HCT116 (cell line): ENCODE measurements around the gene MMP25. TPM values are rescaled to one million over a fixed set of nuclear protein-coding genes. Genes with fewer than 3 reads are reported as not detected.

Experiments
- ATAC-seq: fragments of 200-7000 bp; cut with Tn5 transposase; 2 replicates; pipeline ENCODE4 v1.9.1; 2020; ENCODE audit warnings: mild to moderate bottlenecking, moderate library complexity
- BruUV-seq: library from RNA; stranded (reverse); fragments of 400-500 nt; replicated peaks from 2 replicates; lab custom pipeline; 2021; lab: Mats Ljungman, UMichigan
- CTCF ChIA-PET: fragments of 300-600 bp; sonication (Branson Sonifier 250); formaldehyde crosslinking; loops from one replicate; lab custom pipeline; 2021; ENCODE audit warnings: antibody characterized with exemption; lab: Charles Lee
- POLR2A ChIA-PET: fragments of 300-600, 350-600 bp; sonication (Branson Sonifier 250); formaldehyde crosslinking; loops from one replicate; lab custom pipeline; 2021; ENCODE audit warnings: antibody characterized with exemption; lab: Charles Lee
- RAD21 ChIA-PET, 2 experiments: fragments of 300-600 bp; sonication (Branson Sonifier 250); formaldehyde crosslinking; loops; one replicate each; lab custom pipeline; 2023; ENCODE audit warnings: low total read pairs in 2 of 2; ENCODE audit not compliant: uncharacterized antibody in 2 of 2, unreplicated experiment in 2 of 2, low non-redundant PET in 1 of 2; lab: Charles Lee
- DNase-seq: peaks from one replicate; pipeline ENCODE4 v3.0.0-alpha.2; 2010; ENCODE audit warnings: low read depth, low spot score
- H2AFZ ChIP-seq: fragments of 200-600 bp; shearing (Covaris generic), sonication (generic); 2 replicates; pipeline ENCODE4 v1.6.1; 2017; ENCODE audit warnings: low read depth, mixed run types, mixed read lengths, antibody characterized with exemption, low read length; ENCODE audit not compliant: poor library complexity, severe bottlenecking
- H3K27ac ChIP-seq: 2 replicates; pipeline ENCODE4 v1.5.1; 2012; ENCODE audit warnings: low read depth, low read length
- H3K27me3 ChIP-seq: fragments of 200-600 bp; sonication (generic); 2 replicates; pipeline ENCODE4 v1.6.1; 2016; ENCODE audit warnings: mixed run types, low read length, mixed read lengths; ENCODE audit not compliant: insufficient read depth
- H3K36me3 ChIP-seq, 2 experiments: fragments of 200-500 bp in 1 of 2; fragments of 200-600 bp in 1 of 2; sonication (Bioruptor generic) in 1 of 2; sonication (generic) in 1 of 2; 2 replicates each; pipeline versions ENCODE4 v1.5.1 to v1.6.1; 2014 to 2016; ENCODE audit warnings: low read length in 2 of 2, inconsistent platforms in 1 of 2, mixed read lengths in 1 of 2, mixed run types in 1 of 2; ENCODE audit not compliant: insufficient read depth in 2 of 2, control insufficient read depth in 1 of 2
- H3K4me1 ChIP-seq, 2 experiments: fragments of 200-600 bp in 1 of 2; sonication (generic) in 1 of 2; 2 replicates each; pipeline versions ENCODE4 v1.5.1 to v1.6.1; 2012 to 2017; ENCODE audit warnings: low read length in 2 of 2, inconsistent platforms in 1 of 2, mild to moderate bottlenecking in 1 of 2, mixed read lengths in 1 of 2, mixed run types in 1 of 2, moderate library complexity in 1 of 2; ENCODE audit not compliant: insufficient read depth in 2 of 2, control insufficient read depth in 1 of 2
- H3K4me2 ChIP-seq: fragments of 200-600 bp; sonication (generic); 2 replicates; pipeline ENCODE4 v1.6.1; 2017; ENCODE audit warnings: mixed run types, low read length, mixed read lengths
- H3K4me3 ChIP-seq, 2 experiments: fragments of 200-600 bp in 1 of 2; sonication (generic) in 1 of 2; replicated peaks in 1 of 2; 2 replicates each; pipeline ENCODE4 v1.5.1; 2011 to 2016; ENCODE audit warnings: low read length in 2 of 2, control low read depth in 1 of 2, low read depth in 1 of 2, mild to moderate bottlenecking in 1 of 2, mixed read lengths in 1 of 2, mixed run types in 1 of 2
- H3K79me2 ChIP-seq: fragments of 200-600 bp; sonication (generic); 2 replicates; pipeline ENCODE4 v1.6.1; 2017; ENCODE audit warnings: mild to moderate bottlenecking, mixed run types, low read length, moderate library complexity, mixed read lengths; ENCODE audit not compliant: insufficient read depth
- H3K9ac ChIP-seq: fragments of 200-600 bp; sonication (generic); 2 replicates; pipeline ENCODE4 v1.6.1; 2016; ENCODE audit warnings: low read length, mixed read lengths
- H3K9me2 ChIP-seq: fragments of 200-600 bp; sonication (generic), shearing (Covaris generic); 2 replicates; pipeline ENCODE4 v1.6.1; 2017; ENCODE audit warnings: mixed run types, mild to moderate bottlenecking, moderate library complexity; ENCODE audit not compliant: insufficient read depth
- H3K9me3 ChIP-seq, 2 experiments: fragments of 200-500 bp in 1 of 2; fragments of 200-600 bp in 1 of 2; sonication (Bioruptor generic) in 1 of 2; sonication (generic) in 1 of 2; 2 replicates each; pipeline ENCODE4 v1.6.1; 2014 to 2017; ENCODE audit warnings: low read length in 2 of 2, mixed read lengths in 2 of 2, inconsistent platforms in 1 of 2, low read depth in 1 of 2, mild to moderate bottlenecking in 1 of 2, mixed run types in 1 of 2, moderate library complexity in 1 of 2; ENCODE audit not compliant: control insufficient read depth in 1 of 2, insufficient read depth in 1 of 2
- H4K20me1 ChIP-seq: fragments of 200-600 bp; sonication (generic), shearing (Covaris generic); 2 replicates; pipeline ENCODE4 v1.6.1; 2017; ENCODE audit warnings: mixed run types, mild to moderate bottlenecking, moderate library complexity; ENCODE audit not compliant: insufficient read depth
- CBX3 ChIP-seq: IDR thresholded peaks from 2 replicates; pipeline ENCODE4 v1.6.1; 2012; ENCODE audit warnings: low read depth
- CEBPB ChIP-seq: IDR thresholded peaks from 2 replicates; pipeline ENCODE4 v1.6.1; 2012; ENCODE audit warnings: low read depth
- EGR1 ChIP-seq: IDR thresholded peaks from 2 replicates; pipeline ENCODE4 v1.6.1; 2012; ENCODE audit warnings: low read depth
- ELF1 ChIP-seq: IDR thresholded peaks from 2 replicates; pipeline ENCODE4 v1.6.1; 2012; ENCODE audit warnings: low read depth, borderline replicate concordance
- EZH2phosphoT487 ChIP-seq: fragments of 200-600 bp; IDR thresholded peaks from 2 replicates; pipeline ENCODE4 v1.6.1; 2018; ENCODE audit warnings: antibody characterized with exemption, borderline replicate concordance
- JUND ChIP-seq: IDR thresholded peaks from 2 replicates; pipeline ENCODE4 v1.6.1; 2012
- POLR2AphosphoS5 ChIP-seq: IDR thresholded peaks from 2 replicates; pipeline ENCODE4 v1.6.1; 2011; ENCODE audit warnings: mild to moderate bottlenecking, low read depth, low read length, moderate library complexity
- SIN3A ChIP-seq: IDR thresholded peaks from 2 replicates; pipeline ENCODE4 v1.6.1; 2012; ENCODE audit warnings: low read depth
- SP1 ChIP-seq: IDR thresholded peaks from 2 replicates; pipeline ENCODE4 v1.6.1; 2012; ENCODE audit warnings: low read depth
- SRF ChIP-seq: IDR thresholded peaks from 2 replicates; pipeline ENCODE4 v1.6.1; 2012; ENCODE audit warnings: low read depth
- YY1 ChIP-seq: IDR thresholded peaks from 2 replicates; pipeline ENCODE4 v1.6.1; 2011; ENCODE audit warnings: low read length, low read depth, moderate library complexity, mild to moderate bottlenecking; ENCODE audit not compliant: insufficient replicate concordance; ENCODE audit errors: extremely low read depth
- ZFX ChIP-seq: fragments of 450-650 bp; IDR thresholded peaks from 2 replicates; pipeline ENCODE4 v1.6.1; 2017
- intact Hi-C: fragments of 100-400 bp; cut with micrococcal nuclease; formaldehyde crosslinking; loops from 2 replicates; pipeline ENCODE4 v1.10.0; 2022
- total RNA-seq: library from RNA; stranded (reverse); gene quantifications from one replicate; pipeline ENCODE4 v1.2.1, GENCODE V29; 2021; ENCODE audit not compliant: unreplicated experiment
- TF ChIP-seq, protein P1 (sequence below): IDR thresholded peaks from 2 replicates; pipeline ENCODE4 v1.6.1; 2011; ENCODE audit warnings: mild to moderate bottlenecking, low read length, moderate library complexity; ENCODE audit not compliant: insufficient replicate concordance; ENCODE audit errors: extremely low read depth
- TF ChIP-seq, protein P2 (sequence below): IDR thresholded peaks from 2 replicates; pipeline ENCODE4 v1.6.1; 2012; ENCODE audit warnings: low read depth
- TF ChIP-seq, protein P3 (sequence below): IDR thresholded peaks from 2 replicates; pipeline ENCODE4 v1.6.1; 2012

Gene MMP25
- total RNA-seq, 1 experiment from 2014 or later, result 2.5 TPM

DNA sequence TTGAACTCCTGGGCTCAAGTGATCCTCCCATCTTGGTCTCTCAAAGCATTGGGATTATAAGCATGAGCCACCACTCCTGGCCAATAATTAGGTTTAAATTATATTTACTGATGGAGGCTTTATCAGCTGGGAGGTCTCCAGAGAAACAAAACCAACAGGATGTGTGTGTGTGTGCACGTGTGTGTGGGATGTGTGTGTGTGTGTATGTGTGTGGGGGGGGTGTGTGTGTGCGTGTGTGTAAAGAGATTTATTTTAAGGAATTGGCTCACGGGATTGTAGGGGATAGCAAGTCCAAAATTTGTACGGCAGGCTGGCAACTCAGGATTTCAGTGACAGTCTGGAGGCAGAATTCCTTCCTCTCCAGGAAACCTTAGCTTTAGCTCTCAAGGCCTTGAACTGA, 4.6 kb downstream of the MMP25 start:
- H3K27ac ChIP-seq, result no peak overlapping the region
- H3K4me3 ChIP-seq, result no peak overlapping the region
- H3K79me2 ChIP-seq, result no peaks in the 10 kb centered on the region
- ChIA-PET CTCF (interaction anchor here (4.3 kb wide), 1 partner anchor 8 kb away, joined by 16 read pairs; no protein-coding TSS in a partner anchor), RAD21 (no interaction called here), POLR2A (interaction anchor here (1.3 kb wide), 1 partner anchor 11 kb away, joined by 3 read pairs; no protein-coding TSS in a partner anchor)
- BruUV-seq, result no TSS peak
- H3K27me3 ChIP-seq, result no peaks in the 10 kb centered on the region
- no peak overlapping the region for H3K4me2 ChIP-seq
- H3K9ac ChIP-seq, result no peak overlapping the region
- H3K36me3 ChIP-seq, result no peaks in the 10 kb centered on the region
- no peak overlapping the region for H2AFZ ChIP-seq
- no peak for DNase-seq
- peaks cover 0 to 19% of the 10 kb centered on the region in 2 experiments; a peak in 1 of 4 replicates for H3K4me1 ChIP-seq
- H4K20me1 ChIP-seq, result no peaks in the 10 kb centered on the region
- H3K9me2 ChIP-seq, result no peaks in the 10 kb centered on the region
- intact Hi-C loops, result loop anchor here (10.0 kb wide), 1 partner anchor 124 kb away; no protein-coding TSS in a partner anchor
- ATAC-seq, result no peak
- no peaks in the 10 kb centered on the region for H3K9me3 ChIP-seq
- TF ChIP-seq EGR1 (no peak), CBX3 (no peak), SIN3A (no peak), JUND (no peak), SRF (no peak), EZH2phosphoT487 (no peak)

DNA sequence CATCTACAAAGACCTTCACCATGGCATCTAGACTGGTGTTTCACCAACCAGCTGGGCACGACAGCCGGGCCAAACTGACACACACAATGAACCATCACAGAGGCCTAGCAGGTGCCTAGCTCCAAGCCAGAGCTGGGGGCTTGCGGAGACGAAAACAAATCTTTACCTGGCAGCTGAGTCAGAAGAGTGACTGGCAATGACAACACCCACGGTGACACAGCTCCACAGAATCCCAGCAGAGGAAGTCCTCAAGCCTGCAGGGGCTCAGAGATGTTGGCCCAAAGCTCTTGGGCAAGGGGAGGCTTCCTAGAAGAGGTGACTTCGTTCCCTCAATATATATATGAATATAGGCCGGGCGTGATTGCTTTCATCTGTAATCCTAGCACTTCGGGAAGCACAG, 5.1 kb downstream of the MMP25 start:
- no peak for DNase-seq
- Histone ChIP-seq H4K20me1 (no peaks in the 10 kb centered on the region), H3K9me2 (no peaks in the 10 kb centered on the region), H3K27ac (no peak overlapping the region), H3K9ac (no peak overlapping the region), H3K36me3 (no peaks in the 10 kb centered on the region), H3K4me2 (no peak overlapping the region), H3K4me1 (peaks cover 0 to 14% of the 10 kb centered on the region in 2 experiments; a peak in 1 of 4 replicates), H3K4me3 (no peak overlapping the region), H3K27me3 (no peaks in the 10 kb centered on the region), H3K9me3 (no peaks in the 10 kb centered on the region), H2AFZ (no peak overlapping the region), H3K79me2 (no peaks in the 10 kb centered on the region)
- no TSS peak for BruUV-seq
- intact Hi-C loops, result loop anchor here (10.0 kb wide), 1 partner anchor 123 kb away; no protein-coding TSS in a partner anchor
- ChIA-PET POLR2A (interaction anchor here (0.7 to 1.3 kb wide), 2 partner anchors 12 to 30 kb away, joined by 3 read pairs; no protein-coding TSS in a partner anchor), RAD21 (no interaction called here), CTCF (no interaction called here)
- ATAC-seq, result no peak
- TF ChIP-seq ZFX (no peak), SIN3A (no peak), JUND (no peak), SP1 (no peak), POLR2AphosphoS5 (no peak), SRF (no peak), CEBPB (no peak), ELF1 (no peak), YY1 (no peak), EGR1 (no peak), CBX3 (no peak)
- TF ChIP-seq, protein P1, sequence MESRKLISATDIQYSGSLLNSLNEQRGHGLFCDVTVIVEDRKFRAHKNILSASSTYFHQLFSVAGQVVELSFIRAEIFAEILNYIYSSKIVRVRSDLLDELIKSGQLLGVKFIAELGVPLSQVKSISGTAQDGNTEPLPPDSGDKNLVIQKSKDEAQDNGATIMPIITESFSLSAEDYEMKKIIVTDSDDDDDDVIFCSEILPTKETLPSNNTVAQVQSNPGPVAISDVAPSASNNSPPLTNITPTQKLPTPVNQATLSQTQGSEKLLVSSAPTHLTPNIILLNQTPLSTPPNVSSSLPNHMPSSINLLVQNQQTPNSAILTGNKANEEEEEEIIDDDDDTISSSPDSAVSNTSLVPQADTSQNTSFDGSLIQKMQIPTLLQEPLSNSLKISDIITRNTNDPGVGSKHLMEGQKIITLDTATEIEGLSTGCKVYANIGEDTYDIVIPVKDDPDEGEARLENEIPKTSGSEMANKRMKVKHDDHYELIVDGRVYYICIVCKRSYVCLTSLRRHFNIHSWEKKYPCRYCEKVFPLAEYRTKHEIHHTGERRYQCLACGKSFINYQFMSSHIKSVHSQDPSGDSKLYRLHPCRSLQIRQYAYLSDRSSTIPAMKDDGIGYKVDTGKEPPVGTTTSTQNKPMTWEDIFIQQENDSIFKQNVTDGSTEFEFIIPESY, result no peak
- TF ChIP-seq, protein P2, sequence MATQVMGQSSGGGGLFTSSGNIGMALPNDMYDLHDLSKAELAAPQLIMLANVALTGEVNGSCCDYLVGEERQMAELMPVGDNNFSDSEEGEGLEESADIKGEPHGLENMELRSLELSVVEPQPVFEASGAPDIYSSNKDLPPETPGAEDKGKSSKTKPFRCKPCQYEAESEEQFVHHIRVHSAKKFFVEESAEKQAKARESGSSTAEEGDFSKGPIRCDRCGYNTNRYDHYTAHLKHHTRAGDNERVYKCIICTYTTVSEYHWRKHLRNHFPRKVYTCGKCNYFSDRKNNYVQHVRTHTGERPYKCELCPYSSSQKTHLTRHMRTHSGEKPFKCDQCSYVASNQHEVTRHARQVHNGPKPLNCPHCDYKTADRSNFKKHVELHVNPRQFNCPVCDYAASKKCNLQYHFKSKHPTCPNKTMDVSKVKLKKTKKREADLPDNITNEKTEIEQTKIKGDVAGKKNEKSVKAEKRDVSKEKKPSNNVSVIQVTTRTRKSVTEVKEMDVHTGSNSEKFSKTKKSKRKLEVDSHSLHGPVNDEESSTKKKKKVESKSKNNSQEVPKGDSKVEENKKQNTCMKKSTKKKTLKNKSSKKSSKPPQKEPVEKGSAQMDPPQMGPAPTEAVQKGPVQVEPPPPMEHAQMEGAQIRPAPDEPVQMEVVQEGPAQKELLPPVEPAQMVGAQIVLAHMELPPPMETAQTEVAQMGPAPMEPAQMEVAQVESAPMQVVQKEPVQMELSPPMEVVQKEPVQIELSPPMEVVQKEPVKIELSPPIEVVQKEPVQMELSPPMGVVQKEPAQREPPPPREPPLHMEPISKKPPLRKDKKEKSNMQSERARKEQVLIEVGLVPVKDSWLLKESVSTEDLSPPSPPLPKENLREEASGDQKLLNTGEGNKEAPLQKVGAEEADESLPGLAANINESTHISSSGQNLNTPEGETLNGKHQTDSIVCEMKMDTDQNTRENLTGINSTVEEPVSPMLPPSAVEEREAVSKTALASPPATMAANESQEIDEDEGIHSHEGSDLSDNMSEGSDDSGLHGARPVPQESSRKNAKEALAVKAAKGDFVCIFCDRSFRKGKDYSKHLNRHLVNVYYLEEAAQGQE, result no peak
- TF ChIP-seq, protein P3, sequence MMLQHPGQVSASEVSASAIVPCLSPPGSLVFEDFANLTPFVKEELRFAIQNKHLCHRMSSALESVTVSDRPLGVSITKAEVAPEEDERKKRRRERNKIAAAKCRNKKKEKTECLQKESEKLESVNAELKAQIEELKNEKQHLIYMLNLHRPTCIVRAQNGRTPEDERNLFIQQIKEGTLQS, result no peak
